Muscle layer of colon (tissue), 2 donors: Measurements from ENCODE around the gene NDUFA1.
"Not testable (repeated sequence)": the region's sequence is repeated elsewhere in the genome, so short reads cannot be mapped to it uniquely, and the experiment has no call there.

Experiments
- H3K27ac ChIP-seq: one replicate; pipeline ENCODE4 v1.7.0; 2013; ENCODE audit warnings: low read depth, mild to moderate bottlenecking, low read length, moderate library complexity
- H3K27me3 ChIP-seq, 2 donors: one replicate each; pipeline ENCODE4 v1.7.0; 2013; ENCODE audit warnings: low read length in 2 of 2, mild to moderate bottlenecking in 2 of 2; ENCODE audit not compliant: insufficient read depth in 2 of 2, control insufficient read depth in 1 of 2
- H3K36me3 ChIP-seq: one replicate; pipeline ENCODE4 v1.7.0; 2013; ENCODE audit warnings: mild to moderate bottlenecking, low read length; ENCODE audit not compliant: insufficient read depth
- H3K4me1 ChIP-seq: one replicate; pipeline ENCODE4 v1.7.0; 2013; ENCODE audit warnings: mild to moderate bottlenecking, low read length; ENCODE audit not compliant: insufficient read depth
- H3K4me3 ChIP-seq, 2 donors: one replicate each; pipeline ENCODE4 v1.7.0; 2013; ENCODE audit warnings: low read length in 2 of 2, low read depth in 1 of 2, mild to moderate bottlenecking in 1 of 2, moderate library complexity in 1 of 2
- H3K9ac ChIP-seq: one replicate; pipeline ENCODE4 v1.7.0; 2013; ENCODE audit warnings: low read length
- H3K9me3 ChIP-seq: one replicate; pipeline ENCODE4 v1.7.0; 2013; ENCODE audit warnings: mild to moderate bottlenecking, low read length
- donor health status: abdominal sarcoma.
- donor health status: Adenocarcinoma of cecum.

Gene NDUFA1

GRCh38 chrX:119919835-119920585 lies 48.4 kb downstream of the NDUFA1 start:
- H3K4me3 ChIP-seq: no peak overlapping the region

GRCh38 chrX:119922391-119922790 lies 50.8 kb downstream of the NDUFA1 start:
- H3K4me3 ChIP-seq, H3K4me1 ChIP-seq, H3K27me3 ChIP-seq, H3K9me3 ChIP-seq, H3K9ac ChIP-seq, H3K36me3 ChIP-seq, H3K27ac ChIP-seq: not testable (repeated sequence)

More at GRCh38 chrX:119919835-119920585, 48.4 kb downstream of the NDUFA1 start:
- H3K36me3 ChIP-seq: no peaks in the 10 kb centered on the region
- H3K9ac ChIP-seq: no peak overlapping the region
- no peaks in the 10 kb centered on the region for H3K4me1 ChIP-seq
- H3K9me3 ChIP-seq: no peaks in the 10 kb centered on the region
- no peaks in the 10 kb centered on the region for H3K27me3 ChIP-seq
- no peak overlapping the region for H3K27ac ChIP-seq
